ENCODE data around the gene PRKN. TPM values are rescaled to one million over a fixed set of nuclear protein-coding genes. Genes with fewer than 3 reads are reported as not detected.

Gene PRKN
- total RNA-seq, 1 experiment from 2014 or later, result 0.34 TPM

- peak in 1 of 2 experiments; percentile 60 for DNase-seq
- TF ChIP-seq CTCF (IDR thresholded peaks at IDR 0.05; ENCODE audit: insufficient read depth in 1 of 2, low read depth in 1 of 2, low read length in 1 of 2, severe bottlenecking in 1 of 2, unreplicated experiment in 1 of 2), result peak; percentile 61 to 64
- Histone ChIP-seq H3K4me1 (no peaks in the 10 kb centered on the region), H3K27me3 (replicated peaks; ENCODE audit: control insufficient read depth, insufficient read depth, low read length) (no peaks in the 10 kb centered on the region), H3K36me3 (ENCODE audit: control insufficient read depth, insufficient read depth, low read length) (no peaks in the 10 kb centered on the region), H3K4me3 (ENCODE audit: low read depth, low read length) (no peak overlapping the region), H3K9me3 (no peaks in the 10 kb centered on the region)
- CTCF ChIA-PET, result interaction anchor here (0.5 to 1.6 kb wide), 15 partner anchors 8 to 1418 kb away, joined by 3 to 19 read pairs (median 4); no protein-coding TSS in a partner anchor
- POLR2A ChIA-PET, result no interaction called here
- intact Hi-C loops (cut with micrococcal nuclease; ENCODE audit: unreplicated experiment), result loop anchor here (1.0 to 2.0 kb wide), 4 partner anchors 16 to 277 kb away; no protein-coding TSS in a partner anchor
- Mint-ChIP-seq H3K4me3 (ENCODE audit: unreplicated experiment) (no peak overlapping the region), H3K27ac (ENCODE audit: unreplicated experiment) (no peak overlapping the region), H3K27me3 (ENCODE audit: insufficient read depth, unreplicated experiment) (no peaks in the 10 kb centered on the region), H3K4me1 (ENCODE audit: low read depth, unreplicated experiment) (no peaks in the 10 kb centered on the region), H3K36me3 (ENCODE audit: insufficient read depth, unreplicated experiment) (no peaks in the 10 kb centered on the region), H3K9me3 (ENCODE audit: unreplicated experiment) (no peaks in the 10 kb centered on the region)
- no TSS peak for BruUV-seq (replicated peaks)
These were observed 1309.1 kb downstream of the PRKN start for GRCh38 chr6:161418463-161418945.

- intact Hi-C loops (cut with micrococcal nuclease; ENCODE audit: unreplicated experiment), result loop anchor here (1.0 to 2.0 kb wide), 4 partner anchors 17 to 277 kb away; no protein-coding TSS in a partner anchor
- CTCF ChIA-PET, result interaction anchor here (0.5 to 1.6 kb wide), 15 partner anchors 7 to 557 kb away, joined by 3 to 19 read pairs (median 4); no protein-coding TSS in a partner anchor
- Mint-ChIP-seq H3K36me3 (ENCODE audit: insufficient read depth, unreplicated experiment) (no peaks in the 10 kb centered on the region), H3K27me3 (ENCODE audit: insufficient read depth, unreplicated experiment) (no peaks in the 10 kb centered on the region), H3K4me1 (ENCODE audit: low read depth, unreplicated experiment) (no peaks in the 10 kb centered on the region), H3K4me3 (ENCODE audit: unreplicated experiment) (no peak overlapping the region), H3K27ac (ENCODE audit: unreplicated experiment) (no peak overlapping the region), H3K9me3 (ENCODE audit: unreplicated experiment) (no peaks in the 10 kb centered on the region)
- no peaks in the 10 kb centered on the region for H3K36me3 ChIP-seq (ENCODE audit: control insufficient read depth, insufficient read depth, low read length)
- no peaks in the 10 kb centered on the region for H3K9me3 ChIP-seq
- no peak for TF ChIP-seq CTCF (IDR thresholded peaks at IDR 0.05; ENCODE audit: insufficient read depth in 1 of 2, low read depth in 1 of 2, low read length in 1 of 2, severe bottlenecking in 1 of 2, unreplicated experiment in 1 of 2)
- no peak overlapping the region for H3K4me3 ChIP-seq (ENCODE audit: low read depth, low read length)
- H3K27me3 ChIP-seq (replicated peaks; ENCODE audit: control insufficient read depth, insufficient read depth, low read length), result no peaks in the 10 kb centered on the region
- POLR2A ChIA-PET, result no interaction called here
- DNase-seq, result no peak
- BruUV-seq (replicated peaks), result no TSS peak
- H3K4me1 ChIP-seq, result no peaks in the 10 kb centered on the region
These were observed 1309.7 kb downstream of the PRKN start for GRCh38 chr6:161417717-161418462.

GRCh38 chr6:161415302-161415855 is 1312.2 kb downstream of the PRKN start:
- no peak for TF ChIP-seq CTCF (IDR thresholded peaks at IDR 0.05; ENCODE audit: insufficient read depth in 1 of 2, low read depth in 1 of 2, low read length in 1 of 2, severe bottlenecking in 1 of 2, unreplicated experiment in 1 of 2)
- no peak overlapping the region for H3K4me3 Mint-ChIP-seq (ENCODE audit: unreplicated experiment)
- Histone ChIP-seq H3K36me3 (ENCODE audit: control insufficient read depth, insufficient read depth, low read length) (no peaks in the 10 kb centered on the region), H3K9me3 (no peaks in the 10 kb centered on the region), H3K4me1 (no peaks in the 10 kb centered on the region), H3K4me3 (ENCODE audit: low read depth, low read length) (no peak overlapping the region), H3K27me3 (replicated peaks; ENCODE audit: control insufficient read depth, insufficient read depth, low read length) (no peaks in the 10 kb centered on the region)
- H3K27me3 Mint-ChIP-seq (ENCODE audit: insufficient read depth, unreplicated experiment), result no peaks in the 10 kb centered on the region
- POLR2A ChIA-PET, result no interaction called here
- DNase-seq, result no peak
- no TSS peak for BruUV-seq (replicated peaks)
- H3K4me1 Mint-ChIP-seq (ENCODE audit: low read depth, unreplicated experiment), result no peaks in the 10 kb centered on the region
- no peaks in the 10 kb centered on the region for H3K9me3 Mint-ChIP-seq (ENCODE audit: unreplicated experiment)
- intact Hi-C loops (cut with micrococcal nuclease; ENCODE audit: unreplicated experiment), result no loop called here
- peak overlapping the region; percentile 40 for H3K27ac Mint-ChIP-seq (ENCODE audit: unreplicated experiment)
- no peaks in the 10 kb centered on the region for H3K36me3 Mint-ChIP-seq (ENCODE audit: insufficient read depth, unreplicated experiment)
- CTCF ChIA-PET, result no interaction called here
